HG02759 (cell line): ENCODE data around the gene OR6N1.

Experiments
- ATAC-seq: cut with Tn5 transposase; IDR thresholded peaks from one replicate; pipeline ENCODE4 v1.9.1; 2021; ENCODE audit warnings: mild to moderate bottlenecking, moderate library complexity; ENCODE audit not compliant: unreplicated experiment

Gene OR6N1, protein sequence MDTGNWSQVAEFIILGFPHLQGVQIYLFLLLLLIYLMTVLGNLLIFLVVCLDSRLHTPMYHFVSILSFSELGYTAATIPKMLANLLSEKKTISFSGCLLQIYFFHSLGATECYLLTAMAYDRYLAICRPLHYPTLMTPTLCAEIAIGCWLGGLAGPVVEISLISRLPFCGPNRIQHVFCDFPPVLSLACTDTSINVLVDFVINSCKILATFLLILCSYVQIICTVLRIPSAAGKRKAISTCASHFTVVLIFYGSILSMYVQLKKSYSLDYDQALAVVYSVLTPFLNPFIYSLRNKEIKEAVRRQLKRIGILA

GRCh38 chr1:158771950-158772866 lies at the start of gene OR6N1:
TSS of gene OR6N1 (minus strand) at chr1:158772195. CDS start at chr1:158766682, 5,513 bp downstream.
- ATAC-seq, result no peak

DNA sequence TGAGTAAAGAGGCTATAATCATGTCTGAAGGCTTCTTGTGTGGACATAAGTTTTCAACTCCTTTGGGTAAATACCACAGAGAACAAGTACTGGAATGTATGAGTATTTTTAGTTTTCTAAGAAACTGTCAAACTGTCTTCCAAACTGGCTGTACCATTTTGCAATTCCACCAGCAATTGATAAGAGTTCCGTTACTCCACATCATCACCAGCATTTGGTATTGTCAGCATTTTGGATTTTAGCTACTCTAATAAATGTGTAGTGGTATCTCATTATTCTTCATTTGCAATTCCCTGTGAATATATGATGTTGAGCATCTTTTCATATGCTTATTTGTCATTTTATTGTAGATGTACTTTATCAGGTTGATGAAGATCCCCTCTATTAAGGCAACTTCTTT lies 49.7 kb upstream of the OR6N1 start:
- ATAC-seq, result no peak

DNA sequence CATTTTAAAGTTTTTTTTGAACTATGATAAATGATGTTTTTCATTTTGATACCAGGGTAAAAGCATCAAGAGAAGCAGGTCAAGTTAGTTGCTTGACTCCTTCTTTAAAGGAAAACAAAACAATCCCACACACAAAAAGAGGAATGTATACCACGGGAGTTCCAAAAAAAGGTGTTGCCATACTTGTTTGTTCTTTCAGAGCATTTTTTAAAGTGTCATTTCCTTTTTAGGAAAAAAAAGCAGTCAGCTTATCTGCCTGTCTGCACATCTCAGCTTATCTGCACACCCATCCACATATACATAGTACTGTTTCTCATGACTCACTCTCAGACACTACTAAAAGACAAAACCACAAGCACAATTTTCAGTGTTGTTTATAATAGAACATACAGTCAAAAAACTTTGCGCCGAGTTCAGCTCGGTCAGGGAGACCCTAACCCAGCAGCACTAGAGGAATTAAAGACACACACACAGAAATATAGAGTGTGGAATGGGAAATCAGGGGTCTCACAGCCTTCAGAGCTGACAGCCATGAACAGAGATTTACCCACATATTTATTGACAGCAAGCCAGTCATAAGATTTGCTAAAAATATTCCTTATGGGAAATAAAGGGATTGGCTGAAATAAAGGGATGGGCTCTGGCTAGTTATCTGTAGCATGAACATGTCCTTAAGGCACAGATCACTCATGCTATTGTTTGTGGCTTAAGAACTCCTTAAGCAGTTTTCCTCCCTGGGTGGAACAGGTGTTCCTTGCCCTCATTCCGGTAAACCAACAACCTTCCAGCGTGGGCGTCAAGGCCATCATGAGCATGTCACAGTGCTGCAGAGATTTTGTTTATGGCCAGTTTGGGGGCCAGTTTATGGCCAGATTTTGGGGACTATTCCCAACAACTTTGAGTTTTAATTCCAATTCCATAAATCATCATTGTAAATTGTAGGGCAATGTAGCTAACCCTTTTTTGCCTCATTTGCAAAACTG lies 47.8 kb upstream of the OR6N1 start:
- no peak for ATAC-seq

- ATAC-seq, result no peak
These were observed 47.0 kb upstream of the OR6N1 start for GRCh38 chr1:158818975-158819431.

- no peak for ATAC-seq
These were observed 46.6 kb upstream of the OR6N1 start for GRCh38 chr1:158818560-158818959.

GRCh38 chr1:158814970-158815369 lies 43.0 kb upstream of the OR6N1 start:
- no peak for ATAC-seq

DNA sequence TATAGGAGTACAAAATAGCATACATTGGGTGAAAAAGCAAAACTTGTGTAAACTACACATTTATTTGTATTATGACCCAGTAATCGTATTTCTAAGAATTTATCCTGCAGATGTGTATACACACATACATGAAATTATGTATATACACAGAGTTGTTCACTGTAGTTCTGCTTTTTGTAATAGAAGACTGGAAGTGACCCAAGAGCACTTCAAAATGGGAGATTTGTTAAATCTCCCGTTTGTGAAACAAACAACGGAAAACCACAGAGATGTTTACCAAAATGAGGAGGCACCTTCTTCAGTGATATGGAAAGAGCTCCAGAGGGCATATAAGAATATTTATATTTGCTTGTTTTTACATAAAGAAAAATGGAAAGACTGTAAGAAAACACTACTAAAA lies 41.2 kb upstream of the OR6N1 start:
- no peak for ATAC-seq

GRCh38 chr1:158812336-158812735 lies 40.3 kb upstream of the OR6N1 start:
- ATAC-seq, result no peak

DNA sequence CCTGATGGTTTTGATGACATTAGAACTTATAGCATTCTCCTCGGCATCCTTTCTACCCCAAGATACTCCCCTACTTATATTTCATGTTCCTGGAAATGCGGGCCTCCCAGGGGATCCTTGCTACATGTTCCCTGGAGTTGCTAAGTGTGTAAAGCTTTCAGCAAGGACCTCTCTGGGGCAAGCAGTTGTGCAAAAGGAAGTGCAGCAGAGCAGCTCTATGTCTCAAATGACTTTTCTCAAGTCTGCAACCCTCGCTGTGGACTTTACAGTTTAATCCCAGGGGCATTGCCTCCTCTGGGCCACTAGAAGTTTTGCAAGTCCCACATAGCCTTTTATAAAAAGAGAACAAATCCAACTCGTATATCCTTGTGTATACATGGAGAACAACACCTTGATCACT lies 38.3 kb upstream of the OR6N1 start:
- ATAC-seq, result no peak

DNA sequence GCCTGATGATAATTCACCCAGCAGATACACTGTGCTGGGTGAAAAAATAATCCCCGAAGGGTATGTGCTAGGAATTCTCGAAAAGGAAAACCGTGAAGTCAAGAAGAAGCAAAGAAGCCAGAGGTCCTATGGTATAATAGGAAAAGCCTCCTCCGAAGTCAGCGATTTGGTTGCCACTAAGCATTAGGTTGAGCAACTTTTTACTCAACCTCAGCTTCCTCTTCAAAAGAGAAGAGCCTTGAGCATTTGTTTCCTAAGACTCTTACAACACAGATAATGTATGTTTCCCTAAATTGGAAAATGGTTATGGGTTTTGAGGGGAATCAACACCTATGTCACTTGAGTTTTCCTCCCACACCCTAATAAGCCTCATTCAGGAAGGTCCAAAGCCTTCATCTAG lies 37.9 kb upstream of the OR6N1 start:
- no peak for ATAC-seq

DNA sequence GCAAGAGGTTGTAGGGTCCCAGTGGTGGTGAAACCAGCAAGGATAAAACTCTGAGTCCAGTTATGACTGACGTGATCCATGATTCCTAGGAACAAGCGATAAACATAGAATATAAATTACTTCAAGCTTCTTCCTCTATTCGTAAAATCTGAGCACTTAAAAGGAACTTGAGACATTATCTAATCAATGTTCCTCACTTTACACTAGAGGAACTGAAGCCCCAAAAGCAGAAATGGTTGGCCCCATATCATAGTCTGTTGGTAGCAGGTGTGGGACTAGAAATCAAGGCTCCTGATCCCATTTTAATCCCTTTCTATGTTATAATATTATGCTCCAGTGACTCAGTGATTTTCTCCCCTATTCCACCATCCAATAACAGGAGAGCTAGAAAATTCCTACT lies 37.3 kb upstream of the OR6N1 start:
- no peak for ATAC-seq

DNA sequence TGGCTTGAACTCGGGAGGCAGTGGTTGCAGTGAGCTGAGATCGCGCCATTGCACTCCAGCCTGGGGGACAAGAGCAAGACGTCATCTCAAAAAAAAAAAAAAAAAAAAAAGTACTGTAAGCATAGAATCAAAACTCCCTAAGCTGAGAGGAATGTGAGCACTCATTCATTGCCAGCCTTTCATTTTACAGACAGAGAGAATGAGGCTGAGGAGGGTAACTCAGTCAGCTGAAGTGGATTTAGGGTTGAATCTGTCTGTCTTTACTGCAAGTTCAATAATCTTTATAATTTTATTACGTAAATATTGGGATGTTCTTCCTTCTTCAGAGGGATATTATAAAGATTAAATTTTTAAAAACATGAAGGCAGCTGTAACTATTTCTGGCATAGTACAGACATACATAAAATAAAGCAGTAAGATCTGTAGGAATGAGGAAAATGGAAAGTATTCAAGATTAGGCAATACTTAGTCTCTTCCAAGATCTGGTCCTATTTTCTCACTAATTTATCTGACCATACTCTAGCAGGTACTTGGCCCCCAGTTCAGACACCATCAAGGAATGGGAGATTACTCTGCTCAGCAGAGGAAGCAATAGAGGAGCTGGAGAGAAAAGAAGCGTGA lies 35.0 kb upstream of the OR6N1 start:
- no peak for ATAC-seq

DNA sequence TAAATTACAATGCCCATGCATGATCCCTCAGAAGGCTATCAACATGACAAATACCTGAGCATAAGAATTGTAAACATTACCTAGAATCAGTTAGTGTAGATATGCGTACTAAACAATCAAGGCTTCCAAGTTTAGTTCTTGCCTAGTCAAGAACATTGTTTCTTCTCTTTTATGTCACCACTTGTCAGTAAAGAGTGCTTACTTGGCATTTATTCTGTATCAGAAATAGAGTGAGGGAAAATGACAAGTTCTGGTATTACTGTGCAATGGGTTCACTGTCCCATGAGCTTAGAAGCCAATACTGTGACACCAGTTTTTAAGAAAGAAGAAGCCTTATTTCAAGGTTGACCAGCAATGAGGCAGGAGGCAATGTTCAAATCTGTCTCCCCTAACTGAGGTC lies 31.7 kb upstream of the OR6N1 start:
- ATAC-seq, result no peak

GRCh38 chr1:158801396-158801795 lies 29.4 kb upstream of the OR6N1 start:
- ATAC-seq, result no peak

DNA sequence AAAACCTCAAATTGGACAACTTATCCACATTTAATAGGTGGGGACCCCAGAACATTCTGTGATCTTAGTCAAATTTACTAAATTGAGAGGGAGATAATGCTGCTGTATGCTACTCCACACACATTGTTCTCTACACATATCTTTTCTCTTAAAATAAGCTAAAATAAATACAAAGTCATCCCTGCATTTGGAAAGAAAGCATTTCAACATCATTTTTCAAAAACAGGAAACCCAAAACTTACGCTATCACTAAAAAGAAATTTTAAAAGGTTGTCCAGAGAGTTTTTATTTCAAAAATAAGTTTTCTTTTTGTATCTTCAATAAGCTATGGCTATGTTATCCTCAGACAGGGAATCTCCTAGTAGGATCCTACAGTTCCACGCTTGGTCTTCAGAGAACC lies 28.5 kb upstream of the OR6N1 start:
- ATAC-seq, result no peak

- ATAC-seq, result no peak
These were observed 27.7 kb upstream of the OR6N1 start for GRCh38 chr1:158799689-158800088.

DNA sequence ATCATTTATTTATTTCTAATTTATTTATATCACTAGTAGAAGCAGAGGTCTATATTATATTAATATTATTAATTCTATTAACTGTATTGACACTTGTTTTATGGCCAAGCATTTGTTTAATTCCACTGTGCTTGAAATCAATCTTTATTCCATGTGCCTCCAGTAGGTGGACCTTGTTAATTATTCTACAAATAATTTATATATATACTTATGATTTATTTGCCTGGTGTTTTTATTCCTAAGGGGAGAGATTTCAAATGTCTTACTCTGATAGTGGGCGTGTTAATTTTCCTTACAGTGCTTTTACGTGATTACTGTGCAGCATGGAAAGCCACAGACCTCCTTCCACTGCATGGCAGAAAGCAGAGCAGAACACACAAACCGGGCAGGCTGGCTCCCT lies 26.5 kb upstream of the OR6N1 start:
- no peak for ATAC-seq

- no peak for ATAC-seq
These were observed 22.3 kb upstream of the OR6N1 start for GRCh38 chr1:158794247-158794646.

GRCh38 chr1:158793604-158794003 lies 21.6 kb upstream of the OR6N1 start:
- peak; percentile 50 for ATAC-seq

DNA sequence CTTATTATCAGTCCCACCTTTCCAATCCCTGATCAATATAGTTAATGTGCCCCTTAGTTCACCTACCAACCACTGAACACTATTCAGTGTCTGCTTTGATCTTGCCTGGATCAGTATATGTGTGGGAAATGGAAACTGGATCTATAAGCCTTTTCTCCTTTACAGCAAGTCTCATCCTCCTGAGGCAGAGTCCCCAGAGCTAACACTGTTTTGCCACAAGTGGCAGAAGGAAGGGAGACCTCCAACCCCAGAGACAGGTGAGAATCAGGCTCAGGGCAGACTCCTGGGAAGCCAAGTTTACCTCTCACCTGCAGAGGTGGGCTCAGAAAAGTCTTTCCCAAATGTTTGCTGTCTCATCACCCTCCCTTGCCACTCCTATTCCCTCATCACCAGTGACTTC lies 9.1 kb upstream of the OR6N1 start, which contains the start of gene OR6N2:
OR6N2 (minus strand) TSS at position 101 of the 400 bp plus-strand sequence. CDS start 3,569 bp downstream, outside the sequence.
- no peak for ATAC-seq
